ENCODE data around the gene G3BP2.

G3BP2 gene

DNA sequence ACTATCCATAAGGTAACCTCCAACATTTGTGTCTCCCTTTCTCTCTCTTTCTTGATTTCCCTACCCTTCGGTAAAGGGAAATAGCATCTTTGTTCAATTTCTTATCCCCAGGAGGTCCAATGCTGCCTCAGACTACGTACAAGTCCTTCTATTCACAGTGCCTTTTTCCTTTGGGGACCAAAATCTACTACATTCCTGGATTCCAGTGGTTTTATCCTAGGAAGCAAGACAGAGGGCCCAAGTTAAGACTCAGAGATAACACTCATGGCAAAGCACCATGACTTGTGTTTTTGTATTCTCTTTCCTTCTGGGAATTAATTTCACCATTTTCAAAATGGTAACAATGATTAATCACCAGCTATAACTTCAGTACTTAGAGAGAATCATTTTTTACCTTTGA, 10.6 kb downstream of the G3BP2 start:
- Histone ChIP-seq H3K9ac (ENCODE audit: low read length) (no peak overlapping the region), H3K36me3 (ENCODE audit: insufficient read depth, low read length) (peaks cover 11% of the 10 kb centered on the region), H3K4me3 (ENCODE audit: low read depth in 1 of 2, low read length in 2 of 2) (no peak overlapping the region), H3K9me3 (ENCODE audit: low read length) (no peaks in the 10 kb centered on the region), H3K27ac (ENCODE audit: low read depth, low read length) (no peak overlapping the region), H3K4me1 (ENCODE audit: insufficient read depth, low read length) (peaks cover 6% of the 10 kb centered on the region), H3K27me3 (ENCODE audit: control insufficient read depth in 1 of 2, insufficient read depth in 2 of 2, low read length in 2 of 2) (no peaks in the 10 kb centered on the region)

DNA sequence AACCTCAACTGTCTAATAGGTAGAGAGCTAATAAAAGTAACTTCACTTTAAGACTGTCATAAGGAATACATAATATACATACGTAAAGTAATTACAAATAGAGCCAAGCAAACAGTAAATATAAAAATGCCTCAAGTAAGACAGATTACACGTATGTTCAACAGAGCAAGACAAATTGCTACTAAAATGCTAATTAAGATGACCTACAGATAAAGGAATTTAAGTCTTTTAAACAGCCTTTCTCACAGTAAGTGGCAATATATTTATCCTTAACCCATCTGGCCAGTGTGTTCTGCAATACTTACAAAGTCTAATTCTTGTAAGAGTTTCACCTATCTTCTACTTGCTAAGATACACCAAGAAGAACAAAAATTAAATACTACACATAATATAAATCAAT, 12.7 kb downstream of the G3BP2 start:
- Histone ChIP-seq H3K27ac (ENCODE audit: low read depth, low read length) (no peak overlapping the region), H3K36me3 (ENCODE audit: insufficient read depth, low read length) (peaks cover 23% of the 10 kb centered on the region)

DNA sequence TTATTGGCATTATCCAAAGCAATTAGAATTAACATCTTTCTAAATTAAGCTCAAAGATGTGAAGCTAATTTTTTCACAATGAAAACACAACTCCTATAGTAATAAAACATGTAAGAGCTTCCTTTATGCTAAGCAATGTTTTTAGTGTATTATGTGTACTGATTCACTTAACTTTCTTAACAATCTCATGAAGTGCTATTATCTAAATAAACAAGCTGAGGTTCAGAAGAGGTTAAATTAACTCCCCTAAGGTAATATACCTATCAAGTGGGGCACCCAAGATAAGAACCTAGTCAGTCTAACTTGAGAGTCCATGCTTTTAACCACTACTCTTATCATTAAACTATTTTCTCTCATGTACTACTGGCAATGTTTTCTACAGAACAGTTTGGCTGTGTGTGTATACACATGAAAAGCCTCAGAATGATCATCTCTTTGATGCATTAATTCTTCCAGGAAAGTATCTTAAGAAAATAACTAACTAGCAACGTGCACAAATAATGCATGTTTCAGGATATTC, 13.6 kb downstream of the G3BP2 start:
- no peak overlapping the region for H3K9ac ChIP-seq (ENCODE audit: low read length)
- no peak overlapping the region for H3K27ac ChIP-seq (ENCODE audit: low read depth, low read length)
- H3K27me3 ChIP-seq (ENCODE audit: control insufficient read depth in 1 of 2, insufficient read depth in 2 of 2, low read length in 2 of 2) = no peaks in the 10 kb centered on the region
- H3K4me1 ChIP-seq (ENCODE audit: insufficient read depth, low read length) = no peaks in the 10 kb centered on the region
- H3K9me3 ChIP-seq (ENCODE audit: low read length) = no peaks in the 10 kb centered on the region
- H3K4me3 ChIP-seq (ENCODE audit: low read depth in 1 of 2, low read length in 2 of 2) = no peak overlapping the region
- H3K36me3 ChIP-seq (ENCODE audit: insufficient read depth, low read length) = peaks cover 33% of the 10 kb centered on the region

More for the DNA sequence above, 12.7 kb downstream of the G3BP2 start:
- no peak overlapping the region for H3K4me3 ChIP-seq (ENCODE audit: low read depth in 1 of 2, low read length in 2 of 2)
- no peaks in the 10 kb centered on the region for H3K9me3 ChIP-seq (ENCODE audit: low read length)
- peaks cover 5% of the 10 kb centered on the region for H3K4me1 ChIP-seq (ENCODE audit: insufficient read depth, low read length)
- no peaks in the 10 kb centered on the region for H3K27me3 ChIP-seq (ENCODE audit: control insufficient read depth in 1 of 2, insufficient read depth in 2 of 2, low read length in 2 of 2)
- no peak overlapping the region for H3K9ac ChIP-seq (ENCODE audit: low read length)

DNA sequence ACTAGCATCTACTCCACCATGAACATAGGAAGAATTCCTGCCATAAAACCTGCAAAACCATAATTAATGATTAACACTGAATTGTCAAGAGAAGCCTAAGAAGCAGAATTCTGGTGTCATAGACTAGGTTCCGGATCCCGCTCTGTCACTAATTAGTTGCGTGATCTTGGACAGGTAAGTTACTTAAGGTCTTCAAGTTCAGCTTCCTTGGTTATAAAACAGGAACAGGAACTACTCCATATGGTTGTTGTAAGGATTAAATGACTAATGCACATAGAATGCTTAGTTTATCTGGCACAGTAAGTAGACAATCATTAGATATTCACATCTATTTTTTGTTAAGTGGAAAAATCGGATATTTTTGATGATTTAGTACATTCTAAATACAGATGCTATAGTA, 14.3 kb downstream of the G3BP2 start:
- Histone ChIP-seq H3K9me3 (ENCODE audit: low read length) (no peaks in the 10 kb centered on the region), H3K9ac (ENCODE audit: low read length) (no peak overlapping the region), H3K4me3 (ENCODE audit: low read depth in 1 of 2, low read length in 2 of 2) (no peak overlapping the region), H3K27me3 (ENCODE audit: control insufficient read depth in 1 of 2, insufficient read depth in 2 of 2, low read length in 2 of 2) (no peaks in the 10 kb centered on the region), H3K4me1 (ENCODE audit: insufficient read depth, low read length) (no peaks in the 10 kb centered on the region), H3K36me3 (ENCODE audit: insufficient read depth, low read length) (peaks cover 39% of the 10 kb centered on the region), H3K27ac (ENCODE audit: low read depth, low read length) (no peak overlapping the region)

DNA sequence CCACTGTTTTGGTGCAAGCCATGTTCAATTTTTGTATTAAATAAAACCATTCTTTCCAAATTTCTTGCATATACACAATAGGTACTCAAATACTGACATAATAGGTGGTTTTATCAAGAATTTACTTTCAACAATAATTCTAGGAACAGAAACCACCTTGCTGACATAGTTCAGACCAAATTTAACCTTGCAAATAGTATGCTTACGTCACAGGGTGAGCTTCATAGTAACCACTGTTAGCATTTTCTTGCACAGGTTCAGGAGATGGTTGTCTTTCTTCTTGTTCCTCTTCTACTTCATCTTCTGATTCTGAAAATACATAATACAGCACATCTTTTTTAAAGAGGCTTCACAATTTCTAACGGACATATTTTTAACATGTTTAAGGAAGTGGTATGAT, 17.6 kb downstream of the G3BP2 start:
- peaks cover 34% of the 10 kb centered on the region for H3K36me3 ChIP-seq (ENCODE audit: insufficient read depth, low read length)
- no peaks in the 10 kb centered on the region for H3K9me3 ChIP-seq (ENCODE audit: low read length)
- H3K4me1 ChIP-seq (ENCODE audit: insufficient read depth, low read length) = no peaks in the 10 kb centered on the region
- no peak overlapping the region for H3K4me3 ChIP-seq (ENCODE audit: low read depth in 1 of 2, low read length in 2 of 2)
- H3K27ac ChIP-seq (ENCODE audit: low read depth, low read length) = no peak overlapping the region
- no peaks in the 10 kb centered on the region for H3K27me3 ChIP-seq (ENCODE audit: control insufficient read depth in 1 of 2, insufficient read depth in 2 of 2, low read length in 2 of 2)
- no peak overlapping the region for H3K9ac ChIP-seq (ENCODE audit: low read length)

DNA sequence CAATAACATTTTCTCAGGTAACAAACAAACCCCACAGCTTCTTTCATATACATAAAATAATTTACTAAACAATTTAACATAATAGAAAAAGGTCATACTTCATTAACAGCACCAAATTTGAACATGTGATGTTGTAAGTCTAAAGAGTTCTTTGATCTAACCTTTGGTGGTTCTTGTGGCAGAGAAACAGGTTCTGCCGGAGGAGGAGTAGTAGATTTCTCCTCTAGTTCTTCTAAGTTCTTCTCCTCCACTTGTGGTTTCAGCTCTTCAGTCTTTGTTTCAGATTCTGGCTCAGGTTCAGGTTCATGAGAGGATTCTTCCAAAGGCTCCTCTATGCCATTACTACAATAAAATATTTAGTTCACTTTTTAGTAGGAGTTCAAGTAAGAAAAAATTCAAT, 18.3 kb downstream of the G3BP2 start:
- H3K36me3 ChIP-seq (ENCODE audit: insufficient read depth, low read length) = peaks cover 34% of the 10 kb centered on the region
- no peak overlapping the region for H3K9ac ChIP-seq (ENCODE audit: low read length)
- H3K9me3 ChIP-seq (ENCODE audit: low read length) = no peaks in the 10 kb centered on the region
- no peaks in the 10 kb centered on the region for H3K27me3 ChIP-seq (ENCODE audit: control insufficient read depth in 1 of 2, insufficient read depth in 2 of 2, low read length in 2 of 2)
- H3K4me1 ChIP-seq (ENCODE audit: insufficient read depth, low read length) = no peaks in the 10 kb centered on the region
- no peak overlapping the region for H3K27ac ChIP-seq (ENCODE audit: low read depth, low read length)
- no peak overlapping the region for H3K4me3 ChIP-seq (ENCODE audit: low read depth in 1 of 2, low read length in 2 of 2)

DNA sequence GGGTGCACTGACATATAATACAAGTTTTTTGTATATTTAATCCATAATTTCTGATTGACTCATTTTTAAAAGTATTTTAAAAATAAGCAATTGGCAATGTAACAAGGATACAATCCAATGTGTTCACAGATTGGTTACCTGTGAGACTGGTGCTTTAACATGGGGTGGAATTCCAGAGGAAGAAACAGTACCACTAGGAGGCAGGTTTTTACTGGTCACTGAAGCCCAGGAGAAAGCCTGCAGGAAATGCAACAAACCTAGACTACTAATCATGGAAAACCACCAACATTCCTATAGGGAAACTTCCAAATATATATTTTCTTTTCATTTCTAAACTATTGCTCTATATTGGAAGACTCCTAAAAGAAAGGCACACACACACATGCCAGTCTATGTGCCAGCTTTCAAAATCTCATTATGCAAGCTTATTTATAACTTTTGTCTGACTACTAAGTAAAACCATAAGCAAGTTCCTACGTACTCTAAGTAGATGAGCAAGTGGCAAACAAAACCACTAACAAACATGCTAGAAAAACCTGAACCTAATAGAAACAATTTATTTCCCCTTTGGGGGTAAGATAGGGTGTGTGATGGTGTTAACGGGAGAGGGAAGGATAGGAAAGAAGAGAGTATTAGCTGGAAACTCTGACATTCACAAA, 19.2 kb downstream of the G3BP2 start:
- peaks cover 33% of the 10 kb centered on the region for H3K36me3 ChIP-seq (ENCODE audit: insufficient read depth, low read length)
- no peak overlapping the region for H3K27ac ChIP-seq (ENCODE audit: low read depth, low read length)
- no peaks in the 10 kb centered on the region for H3K4me1 ChIP-seq (ENCODE audit: insufficient read depth, low read length)
- H3K27me3 ChIP-seq (ENCODE audit: control insufficient read depth in 1 of 2, insufficient read depth in 2 of 2, low read length in 2 of 2) = no peaks in the 10 kb centered on the region
- no peaks in the 10 kb centered on the region for H3K9me3 ChIP-seq (ENCODE audit: low read length)
- H3K4me3 ChIP-seq (ENCODE audit: low read depth in 1 of 2, low read length in 2 of 2) = no peak overlapping the region
- H3K9ac ChIP-seq (ENCODE audit: low read length) = no peak overlapping the region

DNA sequence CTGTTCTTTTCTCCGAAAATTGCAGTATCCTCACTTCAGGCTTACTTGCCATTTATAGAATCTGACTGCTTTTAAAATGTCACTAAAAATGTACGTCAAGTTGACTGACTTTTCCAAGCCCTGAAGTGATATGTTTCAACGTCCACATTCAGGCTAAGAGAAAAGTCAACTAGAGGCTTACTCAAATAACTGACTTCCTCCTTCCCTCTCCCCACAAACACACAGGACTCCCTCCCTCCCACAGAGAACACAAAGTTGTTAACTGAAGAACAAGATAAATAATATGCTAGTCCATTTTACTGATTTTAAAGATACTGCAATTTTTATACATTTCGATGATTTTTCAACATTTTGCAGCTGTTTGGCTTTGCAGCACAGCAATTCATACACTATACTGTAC, 29.1 kb downstream of the G3BP2 start:
- Histone ChIP-seq H3K27ac (ENCODE audit: low read depth, low read length) (no peak overlapping the region), H3K36me3 (ENCODE audit: insufficient read depth, low read length) (peaks cover 35% of the 10 kb centered on the region), H3K4me3 (ENCODE audit: low read depth in 1 of 2, low read length in 2 of 2) (no peak overlapping the region), H3K4me1 (ENCODE audit: insufficient read depth, low read length) (no peaks in the 10 kb centered on the region), H3K9me3 (ENCODE audit: low read length) (no peaks in the 10 kb centered on the region), H3K27me3 (ENCODE audit: control insufficient read depth in 1 of 2, insufficient read depth in 2 of 2, low read length in 2 of 2) (no peaks in the 10 kb centered on the region), H3K9ac (ENCODE audit: low read length) (no peak overlapping the region)

DNA sequence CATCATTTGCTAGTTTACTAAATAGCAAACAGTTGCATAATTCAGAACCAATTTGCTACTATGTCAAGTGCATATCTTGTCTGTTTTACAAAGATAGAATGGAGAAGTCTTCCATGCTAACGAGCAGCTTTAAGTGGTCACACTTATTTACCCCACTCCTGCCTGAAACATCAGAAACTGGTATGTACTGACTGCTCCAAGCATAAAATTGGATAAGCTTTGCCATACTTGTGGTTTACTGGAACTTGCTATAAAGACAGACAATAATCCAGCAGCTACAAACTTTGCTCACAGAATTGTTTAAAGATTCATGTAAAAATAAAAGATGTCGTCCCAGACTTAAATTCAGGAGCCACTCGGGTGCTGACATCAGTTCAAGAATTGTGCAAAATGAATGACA, 29.6 kb downstream of the G3BP2 start:
- Histone ChIP-seq H3K4me3 (ENCODE audit: low read depth in 1 of 2, low read length in 2 of 2) (no peak overlapping the region), H3K36me3 (ENCODE audit: insufficient read depth, low read length) (peaks cover 35% of the 10 kb centered on the region), H3K9me3 (ENCODE audit: low read length) (no peaks in the 10 kb centered on the region), H3K27me3 (ENCODE audit: control insufficient read depth in 1 of 2, insufficient read depth in 2 of 2, low read length in 2 of 2) (no peaks in the 10 kb centered on the region), H3K9ac (ENCODE audit: low read length) (no peak overlapping the region), H3K4me1 (ENCODE audit: insufficient read depth, low read length) (no peaks in the 10 kb centered on the region), H3K27ac (ENCODE audit: low read depth, low read length) (no peak overlapping the region)

DNA sequence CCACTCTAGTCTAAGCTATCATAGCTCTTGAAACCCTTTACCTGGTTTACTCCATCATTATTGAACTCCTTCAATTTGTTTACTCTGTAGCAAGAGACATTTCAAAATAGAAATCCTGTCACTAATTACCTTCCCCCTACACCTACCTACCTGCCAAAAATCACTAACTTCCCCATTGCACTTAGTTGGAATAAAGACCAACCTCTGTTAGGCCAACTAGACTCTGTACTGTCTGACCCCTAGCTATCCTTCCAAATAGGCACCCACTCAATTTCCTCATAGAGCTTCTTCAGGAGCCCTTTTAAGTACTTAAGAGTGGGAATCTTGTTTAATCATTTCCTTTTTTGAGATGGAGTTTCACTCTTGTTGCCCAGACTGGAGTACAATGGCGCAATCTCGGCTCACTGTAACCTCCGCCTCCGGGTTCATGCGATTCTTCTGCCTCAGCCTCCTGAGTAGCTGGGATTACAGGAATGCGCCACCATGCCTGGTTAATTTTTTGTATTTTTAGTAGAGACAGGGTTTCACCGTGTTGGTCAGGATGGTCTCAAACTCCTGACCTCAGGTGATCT, 34.0 kb downstream of the G3BP2 start:
- H3K4me1 ChIP-seq (ENCODE audit: insufficient read depth, low read length) = no peaks in the 10 kb centered on the region
- no peaks in the 10 kb centered on the region for H3K9me3 ChIP-seq (ENCODE audit: low read length)
- H3K27me3 ChIP-seq (ENCODE audit: control insufficient read depth in 1 of 2, insufficient read depth in 2 of 2, low read length in 2 of 2) = no peaks in the 10 kb centered on the region

DNA sequence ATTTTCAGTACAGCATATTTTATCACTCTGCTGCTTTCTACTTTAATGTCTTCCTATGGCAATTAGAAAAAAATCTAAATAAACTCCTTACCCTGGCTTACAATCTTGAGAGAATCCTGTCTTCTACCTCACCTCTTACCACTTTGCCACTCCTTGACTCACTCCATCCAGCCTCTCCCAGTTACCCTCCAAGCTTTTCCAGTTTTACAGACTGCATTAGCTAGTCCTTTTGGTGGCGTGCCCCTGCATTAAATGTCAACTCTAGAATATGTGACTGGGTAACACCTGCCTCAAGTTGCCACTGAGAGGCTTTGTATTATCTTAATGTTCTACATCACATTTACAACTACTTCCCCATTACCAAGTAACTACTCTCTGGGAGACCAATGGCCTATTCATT, 35.4 kb downstream of the G3BP2 start:
- Histone ChIP-seq H3K27me3 (ENCODE audit: control insufficient read depth in 1 of 2, insufficient read depth in 2 of 2, low read length in 2 of 2) (no peaks in the 10 kb centered on the region), H3K9me3 (ENCODE audit: low read length) (no peaks in the 10 kb centered on the region), H3K9ac (ENCODE audit: low read length) (no peak overlapping the region), H3K27ac (ENCODE audit: low read depth, low read length) (no peak overlapping the region), H3K4me1 (ENCODE audit: insufficient read depth, low read length) (no peaks in the 10 kb centered on the region), H3K36me3 (ENCODE audit: insufficient read depth, low read length) (no peaks in the 10 kb centered on the region), H3K4me3 (ENCODE audit: low read depth in 1 of 2, low read length in 2 of 2) (no peak overlapping the region)

More for the DNA sequence above, 34.0 kb downstream of the G3BP2 start:
- no peak overlapping the region for H3K27ac ChIP-seq (ENCODE audit: low read depth, low read length)
- H3K36me3 ChIP-seq (ENCODE audit: insufficient read depth, low read length) = peaks cover 6% of the 10 kb centered on the region
- no peak overlapping the region for H3K9ac ChIP-seq (ENCODE audit: low read length)
- no peak overlapping the region for H3K4me3 ChIP-seq (ENCODE audit: low read depth in 1 of 2, low read length in 2 of 2)

DNA sequence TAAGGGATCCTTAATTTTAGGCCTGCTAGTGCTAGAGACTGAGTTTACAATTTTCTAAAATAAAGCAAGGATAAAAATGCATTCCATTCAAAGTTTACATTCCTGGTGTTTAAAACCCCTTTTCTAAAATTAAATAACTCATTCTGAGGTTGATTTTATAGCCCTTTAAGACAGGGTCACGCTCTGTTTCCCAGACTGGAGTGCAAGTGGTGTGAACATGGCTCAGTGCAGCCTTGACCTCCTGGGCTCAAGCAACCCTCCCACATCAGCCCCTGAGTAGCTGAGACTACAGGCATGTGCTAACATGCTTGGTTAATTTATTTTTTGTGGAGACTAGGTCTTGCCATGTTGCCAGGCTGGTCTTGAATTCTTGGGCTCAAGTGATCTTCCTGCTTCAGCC, 36.0 kb downstream of the G3BP2 start:
- no peaks in the 10 kb centered on the region for H3K4me1 ChIP-seq (ENCODE audit: insufficient read depth, low read length)
- H3K9ac ChIP-seq (ENCODE audit: low read length) = no peak overlapping the region
- no peak overlapping the region for H3K4me3 ChIP-seq (ENCODE audit: low read depth in 1 of 2, low read length in 2 of 2)
- H3K27ac ChIP-seq (ENCODE audit: low read depth, low read length) = no peak overlapping the region
- H3K27me3 ChIP-seq (ENCODE audit: control insufficient read depth in 1 of 2, insufficient read depth in 2 of 2, low read length in 2 of 2) = no peaks in the 10 kb centered on the region
- H3K9me3 ChIP-seq (ENCODE audit: low read length) = no peaks in the 10 kb centered on the region
- H3K36me3 ChIP-seq (ENCODE audit: insufficient read depth, low read length) = no peaks in the 10 kb centered on the region

All from muscle layer of colon (tissue), 2 donors.